HG03196 (cell line): Measurements from ENCODE around the gene RNF144A.

Source experiments
- ATAC-seq: cut with Tn5 transposase; IDR thresholded peaks from one replicate; pipeline ENCODE4 v1.9.1; 2021; ENCODE audit not compliant: unreplicated experiment

Gene RNF144A

GRCh38 chr2:6968319-6969100 lies 51.3 kb downstream of the RNF144A start:
- no peak for ATAC-seq

- no peak for ATAC-seq
Measured at GRCh38 chr2:6970551-6970950, 53.3 kb downstream of the RNF144A start.

GRCh38 chr2:6970976-6971480 lies 53.8 kb downstream of the RNF144A start:
- ATAC-seq = no peak

- no peak for ATAC-seq
Measured at GRCh38 chr2:6971502-6971901, 54.3 kb downstream of the RNF144A start.

- no peak for ATAC-seq
Measured at GRCh38 chr2:6972067-6972710, 55.0 kb downstream of the RNF144A start.

GRCh38 chr2:6973895-6974545 lies 56.8 kb downstream of the RNF144A start:
- no peak for ATAC-seq

GRCh38 chr2:6975988-6976387 lies 58.8 kb downstream of the RNF144A start:
- no peak for ATAC-seq

- ATAC-seq = no peak
Measured at GRCh38 chr2:6977113-6977741, 60.0 kb downstream of the RNF144A start.

- no peak for ATAC-seq
Measured at GRCh38 chr2:6977786-6978185, 60.6 kb downstream of the RNF144A start.

GRCh38 chr2:6978991-6979390 lies 61.8 kb downstream of the RNF144A start:
- no peak for ATAC-seq

- no peak for ATAC-seq
Measured at GRCh38 chr2:6982449-6982848, 65.2 kb downstream of the RNF144A start.

GRCh38 chr2:6982934-6983589 lies 65.8 kb downstream of the RNF144A start:
- no peak for ATAC-seq

- ATAC-seq = no peak
Measured at GRCh38 chr2:6986301-6986911, 69.2 kb downstream of the RNF144A start.

- ATAC-seq = no peak
Measured at GRCh38 chr2:6986912-6987361, 69.7 kb downstream of the RNF144A start.

GRCh38 chr2:6990871-6991270 lies 73.7 kb downstream of the RNF144A start:
- ATAC-seq = no peak

- ATAC-seq = no peak
Measured at GRCh38 chr2:6992794-6993228, 75.6 kb downstream of the RNF144A start.

- ATAC-seq = no peak
Measured at GRCh38 chr2:6993229-6993640, 76.0 kb downstream of the RNF144A start.

- no peak for ATAC-seq
Measured at GRCh38 chr2:6993936-6994335, 76.7 kb downstream of the RNF144A start.

GRCh38 chr2:6994536-6995128 lies 77.4 kb downstream of the RNF144A start:
- no peak for ATAC-seq
